Testis (tissue), 2 donors: ENCODE results near the gene PTGER4.

ENCODE experiments used
- POLR2A ChIP-seq: fragments of 450-650 bp; IDR thresholded peaks from one replicate; pipeline ENCODE4 v1.6.1; 2017; ENCODE audit warnings: antibody characterized with exemption, mild to moderate bottlenecking, moderate library complexity
- TF ChIP-seq, protein P1 (sequence below), 3 experiments: fragments of 450-650 bp in 2 of 3; fragments of 200-600 bp in 1 of 3; sonication (generic) in 1 of 3; IDR thresholded peaks; one replicate each; pipeline ENCODE4 v1.5.1; 2016 to 2019; ENCODE audit warnings: antibody characterized with exemption in 3 of 3, mild to moderate bottlenecking in 2 of 3, moderate library complexity in 1 of 3

GRCh38 chr5:40665635-40666298 lies 13.9 kb upstream of the PTGER4 start:
- TF ChIP-seq, protein P1, sequence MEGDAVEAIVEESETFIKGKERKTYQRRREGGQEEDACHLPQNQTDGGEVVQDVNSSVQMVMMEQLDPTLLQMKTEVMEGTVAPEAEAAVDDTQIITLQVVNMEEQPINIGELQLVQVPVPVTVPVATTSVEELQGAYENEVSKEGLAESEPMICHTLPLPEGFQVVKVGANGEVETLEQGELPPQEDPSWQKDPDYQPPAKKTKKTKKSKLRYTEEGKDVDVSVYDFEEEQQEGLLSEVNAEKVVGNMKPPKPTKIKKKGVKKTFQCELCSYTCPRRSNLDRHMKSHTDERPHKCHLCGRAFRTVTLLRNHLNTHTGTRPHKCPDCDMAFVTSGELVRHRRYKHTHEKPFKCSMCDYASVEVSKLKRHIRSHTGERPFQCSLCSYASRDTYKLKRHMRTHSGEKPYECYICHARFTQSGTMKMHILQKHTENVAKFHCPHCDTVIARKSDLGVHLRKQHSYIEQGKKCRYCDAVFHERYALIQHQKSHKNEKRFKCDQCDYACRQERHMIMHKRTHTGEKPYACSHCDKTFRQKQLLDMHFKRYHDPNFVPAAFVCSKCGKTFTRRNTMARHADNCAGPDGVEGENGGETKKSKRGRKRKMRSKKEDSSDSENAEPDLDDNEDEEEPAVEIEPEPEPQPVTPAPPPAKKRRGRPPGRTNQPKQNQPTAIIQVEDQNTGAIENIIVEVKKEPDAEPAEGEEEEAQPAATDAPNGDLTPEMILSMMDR (IDR thresholded peaks at IDR 0.05), result no peak
- TF ChIP-seq POLR2A, result no peak
